K562 (cell line): ENCODE data around the gene SHROOM3. TPM values are rescaled to one million over a fixed set of nuclear protein-coding genes. Genes with fewer than 3 reads are reported as not detected.

Source experiments
- ATAC-seq: fragments of 200-7000 bp; cut with Tn5 transposase; 3 replicates; pipeline ENCODE4 v1.9.1; 2020; ENCODE audit warnings: moderate library complexity
- BruUV-seq: library from RNA; stranded (reverse); fragments of 400-500 nt; replicated peaks from 2 replicates; lab custom pipeline; 2021; lab: Mats Ljungman, UMichigan
- CTCF ChIA-PET: fragments of 300-600 bp; formaldehyde crosslinking; extraction: SDS; loops from one replicate; lab custom pipeline; 2021; ENCODE audit warnings: low intra/inter-chr PET ratio; lab: Yijun Ruan, JAX
- POLR2A ChIA-PET: fragments of 300-600, 350-650 bp; sonication (Branson Sonifier 250); formaldehyde crosslinking; extraction: SDS; loops from one replicate; lab custom pipeline; 2021; ENCODE audit warnings: antibody characterized with exemption, inconsistent platforms; lab: Yijun Ruan, JAX
- DNase-seq, 4 experiments: peaks; one replicate each; pipeline versions ENCODE4 v3.0.0 to v3.0.0-alpha.2; 2011 to 2018; ENCODE audit warnings: low spot score in 3 of 4, mixed read lengths in 3 of 4; ENCODE audit errors: extremely low read depth in 1 of 4
- FAIRE-seq: peaks from 2 replicates; lab custom pipeline; 2011; peaks lifted over from hg19 to GRCh38; lab: Jason Lieb, UNC
- H2AFZ ChIP-seq: 2 replicates; pipeline ENCODE4 v1.6.0; 2011; ENCODE audit warnings: low read depth, low read length, control low read depth, inconsistent platforms
- H3K27ac ChIP-seq: fragments of 200-600 bp; 3 replicates; pipeline ENCODE4 v1.8.0; 2011; ENCODE audit warnings: low read depth, mild to moderate bottlenecking, control low read depth, inconsistent platforms, low read length, moderate library complexity, mixed read lengths; ENCODE audit errors: extremely low read depth
- H3K27me3 ChIP-seq, 2 experiments: fragments of 300-600 bp in 1 of 2; 2 replicates in 1 of 2; 3 replicates in 1 of 2; pipeline versions ENCODE4 v1.6.0 to v1.8.0; 2011; ENCODE audit warnings: inconsistent platforms in 2 of 2, low read length in 2 of 2, mild to moderate bottlenecking in 1 of 2, mixed read lengths in 1 of 2, moderate library complexity in 1 of 2; ENCODE audit not compliant: control insufficient read depth in 2 of 2, insufficient read depth in 2 of 2
- H3K36me3 ChIP-seq: fragments of 300-600 bp; 3 replicates; pipeline ENCODE4 v1.8.0; 2011; ENCODE audit warnings: mild to moderate bottlenecking, low read length, inconsistent platforms; ENCODE audit not compliant: control insufficient read depth, insufficient read depth
- H3K4me1 ChIP-seq, 2 experiments: fragments of 200-600 bp in 1 of 2; replicated peaks in 1 of 2; 2 replicates in 1 of 2; 3 replicates in 1 of 2; pipeline versions ENCODE4 v1.5.1 to v1.8.0; 2011; ENCODE audit warnings: inconsistent platforms in 2 of 2, low read length in 2 of 2, mild to moderate bottlenecking in 1 of 2, mixed read lengths in 1 of 2, moderate library complexity in 1 of 2; ENCODE audit not compliant: control insufficient read depth in 2 of 2, insufficient read depth in 2 of 2
- H3K4me2 ChIP-seq: 2 replicates; pipeline ENCODE4 v1.6.1; 2011; ENCODE audit warnings: low read length, control low read depth, inconsistent platforms, mixed read lengths; ENCODE audit not compliant: insufficient read depth
- H3K4me3 ChIP-seq: fragments of 200-600 bp; sonication (generic), shearing (Covaris generic); 2 replicates; pipeline ENCODE4 v1.5.1; 2016; ENCODE audit warnings: control low read depth, inconsistent platforms
- H3K79me2 ChIP-seq: fragments of 200-600 bp; 3 replicates; pipeline ENCODE4 v1.8.0; 2011; ENCODE audit warnings: low read length, inconsistent platforms; ENCODE audit not compliant: control insufficient read depth, insufficient read depth
- H3K9ac ChIP-seq, 2 experiments: 2 replicates each; pipeline versions ENCODE4 v1.6.0 to v1.6.1; 2011; ENCODE audit warnings: low read depth in 2 of 2, low read length in 2 of 2, control low read depth in 1 of 2, inconsistent platforms in 1 of 2, mild to moderate bottlenecking in 1 of 2, mixed read lengths in 1 of 2; ENCODE audit not compliant: insufficient read depth in 1 of 2
- H3K9me1 ChIP-seq: one replicate; pipeline ENCODE4 v1.6.0; 2011; ENCODE audit warnings: inconsistent platforms, mild to moderate bottlenecking, low read length, moderate library complexity; ENCODE audit not compliant: control insufficient read depth, insufficient read depth
- H3K9me3 ChIP-seq: replicated peaks from 2 replicates; pipeline ENCODE4 v1.5.1; 2011; ENCODE audit warnings: low read depth, low read length, inconsistent platforms; ENCODE audit not compliant: control insufficient read depth, insufficient read depth
- H4K20me1 ChIP-seq: replicated peaks from 2 replicates; pipeline ENCODE4 v1.6.1; 2011; ENCODE audit warnings: low read length, inconsistent platforms, mixed read lengths; ENCODE audit not compliant: control insufficient read depth, insufficient read depth
- BCOR ChIP-seq: fragments of 450-650 bp; IDR thresholded peaks from 2 replicates; pipeline ENCODE4 v1.6.1; 2016
- CCNT2 ChIP-seq: IDR thresholded peaks from 2 replicates; pipeline ENCODE4 v1.6.1; 2011; ENCODE audit warnings: borderline replicate concordance, low read depth, mild to moderate bottlenecking, moderate library complexity, mixed read lengths, low read length; ENCODE audit not compliant: insufficient read length; ENCODE audit errors: extremely low read depth
- FOXA3 ChIP-seq, 2 experiments: fragments of 450-650 bp in 1 of 2; sonication (generic) in 1 of 2; formaldehyde crosslinking; IDR thresholded peaks in 1 of 2; conservative IDR thresholded peaks in 1 of 2; 2 replicates each; pipeline versions ENCODE4 v1.4.0 to v1.8.0; 2020 to 2022; ENCODE audit warnings: mild to moderate bottlenecking in 2 of 2, missing genetic modification reagents in 1 of 2
- HES1 ChIP-seq: fragments of 450-650 bp; IDR thresholded peaks from 2 replicates; pipeline ENCODE4 v1.6.1; 2016; ENCODE audit warnings: low read depth, mild to moderate bottlenecking, moderate library complexity
- HNRNPLL ChIP-seq: fragments of 200-400 bp; formaldehyde crosslinking; IDR thresholded peaks from 2 replicates; pipeline ENCODE4 v1.6.1; 2017; ENCODE audit warnings: low read length, low read depth, mild to moderate bottlenecking; ENCODE audit not compliant: poor library complexity, severe bottlenecking
- POLR3G ChIP-seq: IDR thresholded peaks from 2 replicates; pipeline ENCODE4 v1.6.1; 2011; ENCODE audit not compliant: insufficient read length, insufficient replicate concordance; ENCODE audit errors: extremely low read depth
- SMARCE1 ChIP-seq: fragments of 450-650 bp; IDR thresholded peaks from 2 replicates; pipeline ENCODE4 v1.7.1; 2016; ENCODE audit warnings: mild to moderate bottlenecking
- SP1 ChIP-seq: sonication (generic); formaldehyde crosslinking; IDR thresholded peaks from 2 replicates; pipeline ENCODE4 v1.8.1; 2022; ENCODE audit warnings: mild to moderate bottlenecking, missing genetic modification reagents
- SRSF1 ChIP-seq: fragments of 200-400 bp; formaldehyde crosslinking; IDR thresholded peaks from 2 replicates; pipeline ENCODE4 v1.6.1; 2017; ENCODE audit warnings: mild to moderate bottlenecking, low read depth, low read length, moderate library complexity
- TAF9B ChIP-seq: fragments of 450-650 bp; IDR thresholded peaks from 2 replicates; pipeline ENCODE4 v1.6.1; 2018; ENCODE audit warnings: mild to moderate bottlenecking; ENCODE audit not compliant: partially characterized antibody
- ZBTB49 ChIP-seq: sonication (generic); formaldehyde crosslinking; IDR thresholded peaks from 2 replicates; pipeline ENCODE4 v1.8.0; 2022; ENCODE audit warnings: missing genetic modification reagents, mild to moderate bottlenecking, borderline replicate concordance
- ZNF696 ChIP-seq: fragments of 250-450 bp; sonication (Bioruptor Pico); conservative IDR thresholded peaks from 2 replicates; pipeline ENCODE4 v1.4.0; 2020; ENCODE audit warnings: mild to moderate bottlenecking, moderate library complexity
- WGBS: fragments of 100-300 bp; shearing (Covaris generic); methylation state at CpG from one replicate; pipeline ENCODE4 v1.1.6; 2016; ENCODE audit warnings: low coverage, mixed read lengths; ENCODE audit not compliant: insufficient coverage; ENCODE audit errors: missing lambda C conversion rate; 5-methylcytosine and 5-hydroxymethylcytosine counted together
- in situ Hi-C: fragments of 300-500 bp; cut with MboI; formaldehyde crosslinking; loops from 4 replicates; pipeline ENCODE4 v1.15.0; 2018; ENCODE audit warnings: inconsistent platforms, mixed read lengths
- intact Hi-C: fragments of 100-400 bp; cut with micrococcal nuclease; formaldehyde crosslinking; loops from 2 replicates; pipeline ENCODE4 v1.14.2; 2022
- polyA plus RNA-seq, 8 experiments: library from polyadenylated mRNA; depleted of rRNA in 4 of 8; stranded (reverse) in 5 of 8; unstranded in 3 of 8; fragments of >200 nt; fragmentation: Nextera tagmentation in 2 of 8; fragmentation: Illumina TruSeq in 1 of 8; extraction: Ambion mirVana in 2 of 8; extraction: Trizol in 1 of 8; gene quantifications; 2 replicates each; pipeline versions ENCODE4 v1.2.1 to v1.2.3, GENCODE V29; 2011 to 2014; ENCODE audit warnings: inconsistent platforms in 1 of 8, missing spikeins in 1 of 8
- total RNA-seq, 7 experiments: library from RNA; depleted of rRNA in 6 of 7; stranded (reverse); fragments of >200 nt in 6 of 7; fragmentation: Illumina TruSeq in 2 of 7; extraction: Trizol in 2 of 7; gene quantifications; 2 replicates each; pipeline versions ENCODE4 v1.2.1 to v1.2.3, GENCODE V29; 2011 to 2021; ENCODE audit warnings: low replicate concordance in 1 of 7

Gene SHROOM3
- total and polyA plus RNA-seq, 9 of the 15 experiments (the other 6 are each of a cell fraction or from before 2014, with no cell fraction given): 0.01 to 0.07 TPM; not detected in 7

- in situ Hi-C loops (no loop called here), intact Hi-C loops (no loop called here)
- FAIRE-seq: no peak
- Histone ChIP-seq H3K27me3 (peaks cover 11 to 26% of the 10 kb centered on the region in 2 experiments), H3K4me1 (no peaks in the 10 kb centered on the region), H3K4me3 (no peak overlapping the region), H3K4me2 (no peak overlapping the region), H3K27ac (no peak overlapping the region), H3K79me2 (no peaks in the 10 kb centered on the region), H2AFZ (no peak overlapping the region), H3K36me3 (no peaks in the 10 kb centered on the region), H4K20me1 (0 out of 2 replicates have a peak, but pooled peaks cover 3% of the 10 kb centered on the region), H3K9me3 (no peaks in the 10 kb centered on the region), H3K9me1 (no peaks in the 10 kb centered on the region), H3K9ac (no peak overlapping the region)
- CTCF ChIA-PET: no interaction called here
- no peak for DNase-seq
- no peak for ATAC-seq
- POLR2A ChIA-PET: interaction anchor here (0.6 kb wide), 1 partner anchor 454 kb away, joined by 3 read pairs; no protein-coding TSS in a partner anchor
- under 1% methylated on average over 8 of the region's 8 CpGs for WGBS
- no TSS peak for BruUV-seq
- TF ChIP-seq SRSF1: no peak
- TF ChIP-seq ZNF696: no peak
- TF ChIP-seq HNRNPLL: no peak
- TF ChIP-seq BCOR: no peak
These were observed 116.1 kb downstream of the SHROOM3 start for GRCh38 chr4:76550966-76551780.

- no TSS peak for BruUV-seq
- in situ Hi-C loops (no loop called here), intact Hi-C loops (no loop called here)
- 0% methylated on average over 10 of the region's 10 CpGs for WGBS
- Histone ChIP-seq H3K9me3 (no peaks in the 10 kb centered on the region), H3K27ac (no peak overlapping the region), H2AFZ (no peak overlapping the region), H3K27me3 (peaks cover 0 to 10% of the 10 kb centered on the region in 2 experiments; a peak in 4 of 5 replicates), H3K9ac (no peak overlapping the region), H3K79me2 (no peaks in the 10 kb centered on the region), H3K4me1 (no peaks in the 10 kb centered on the region), H3K4me2 (no peak overlapping the region), H3K9me1 (no peaks in the 10 kb centered on the region), H4K20me1 (no peaks in the 10 kb centered on the region), H3K36me3 (no peaks in the 10 kb centered on the region), H3K4me3 (no peak overlapping the region)
- ATAC-seq (no peak), FAIRE-seq (no peak), DNase-seq (no peak)
- CTCF ChIA-PET: no interaction called here
- POLR2A ChIA-PET: interaction anchor here (1.2 kb wide), 1 partner anchor 17 kb away, joined by 3 read pairs; no protein-coding TSS in a partner anchor
- TF ChIP-seq ZBTB49: no peak
- no peak for TF ChIP-seq SP1 (CRISPR knock-in tag)
- no peak for TF ChIP-seq HES1
- TF ChIP-seq FOXA3 (CRISPR knock-in tag; conservative IDR thresholded peaks at IDR 0.05 in 1 of 2, IDR thresholded peaks at IDR 0.05 in 1 of 2): no peak
- TF ChIP-seq POLR3G: no peak
- TF ChIP-seq SMARCE1: no peak
- TF ChIP-seq CCNT2: no peak
- TF ChIP-seq TAF9B: no peak
These were observed 119.6 kb downstream of the SHROOM3 start for GRCh38 chr4:76554630-76555029.
